HG03196 (cell line): ENCODE data around the gene CORO7.
A peak's percentile ranks its signal among the peaks of the same experiment; 100 is the strongest.
"Not testable (repeated sequence)": the region's sequence is repeated elsewhere in the genome, so short reads cannot be mapped to it uniquely, and the experiment has no call there.

Source experiments
- ATAC-seq: cut with Tn5 transposase; IDR thresholded peaks from one replicate; pipeline ENCODE4 v1.9.1; 2021; ENCODE audit not compliant: unreplicated experiment

Gene CORO7

DNA sequence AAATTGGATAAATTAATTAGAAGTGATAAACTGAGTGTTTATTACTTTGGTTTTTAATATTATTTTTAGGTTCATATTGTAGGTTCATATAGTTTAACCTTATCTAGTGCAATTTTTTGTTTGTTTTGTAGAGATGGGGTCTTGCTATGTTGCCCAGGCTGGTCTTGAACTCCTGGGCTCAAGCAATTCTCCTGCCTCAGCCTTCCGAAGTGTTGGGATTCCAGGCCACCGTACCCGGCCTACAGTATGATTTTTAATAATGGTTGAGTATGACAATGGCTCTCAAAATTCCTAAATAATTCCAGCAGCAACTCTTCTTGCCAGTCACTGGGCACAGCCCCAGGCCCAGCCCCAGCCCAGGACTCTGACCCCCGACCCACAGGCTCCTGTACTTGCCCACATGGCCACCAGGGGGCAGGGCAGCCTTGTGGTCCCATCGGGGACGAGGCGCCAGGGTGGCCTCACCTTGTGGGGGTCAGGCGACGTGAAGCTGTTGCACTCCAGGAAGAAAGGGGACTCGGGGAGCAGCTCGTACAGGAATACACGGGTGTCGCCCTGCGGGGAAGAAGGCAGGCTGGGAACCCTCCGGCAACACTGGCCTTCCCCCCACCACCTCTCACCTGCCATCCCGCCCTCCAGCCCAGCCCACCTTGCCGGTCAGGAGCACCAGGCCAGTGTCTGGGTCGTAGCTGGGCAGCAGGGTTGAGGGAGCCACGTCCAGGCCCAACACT, 57.4 kb downstream of the CORO7 start:
- ATAC-seq = no peak

DNA sequence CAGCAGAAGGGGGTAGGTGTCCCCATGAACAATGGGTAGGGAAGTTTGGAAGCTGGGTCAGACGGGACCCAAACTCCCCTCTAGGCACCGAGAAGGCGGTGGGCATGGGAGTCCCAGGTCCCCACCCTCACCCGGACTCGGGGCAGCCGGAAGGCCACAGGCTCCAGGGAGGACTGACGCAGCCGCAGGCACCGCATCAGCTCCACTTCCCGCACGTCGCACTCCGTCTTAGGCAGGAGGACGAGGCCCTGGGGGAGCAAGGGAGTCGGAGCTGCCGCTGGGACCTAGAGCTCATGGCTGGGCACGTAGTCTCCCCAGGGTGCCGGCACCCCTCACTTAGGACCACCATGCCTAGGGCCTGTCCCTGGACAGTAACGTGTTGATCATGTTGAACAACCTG, 58.2 kb downstream of the CORO7 start:
- ATAC-seq = no peak

DNA sequence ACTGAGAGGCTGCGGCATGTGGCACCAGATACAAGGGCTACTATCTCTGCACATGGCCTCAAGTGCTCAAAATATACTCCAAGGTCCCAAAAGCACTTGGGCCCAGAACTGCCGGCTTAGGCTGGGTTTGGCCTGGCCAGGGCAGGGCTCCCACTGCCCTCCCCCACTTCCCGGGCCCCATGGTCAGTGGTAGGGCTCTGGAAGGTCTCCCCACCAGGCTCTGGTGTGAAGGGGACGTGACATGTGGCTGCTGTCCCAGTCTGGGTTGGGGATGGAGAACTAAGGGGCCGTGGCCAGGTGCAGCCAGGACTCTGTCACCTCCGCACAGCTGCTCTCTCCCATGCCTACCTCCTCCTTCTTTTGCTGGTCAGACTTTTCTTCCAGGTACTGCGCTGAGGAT, 59.6 kb downstream of the CORO7 start:
- ATAC-seq = no peak

DNA sequence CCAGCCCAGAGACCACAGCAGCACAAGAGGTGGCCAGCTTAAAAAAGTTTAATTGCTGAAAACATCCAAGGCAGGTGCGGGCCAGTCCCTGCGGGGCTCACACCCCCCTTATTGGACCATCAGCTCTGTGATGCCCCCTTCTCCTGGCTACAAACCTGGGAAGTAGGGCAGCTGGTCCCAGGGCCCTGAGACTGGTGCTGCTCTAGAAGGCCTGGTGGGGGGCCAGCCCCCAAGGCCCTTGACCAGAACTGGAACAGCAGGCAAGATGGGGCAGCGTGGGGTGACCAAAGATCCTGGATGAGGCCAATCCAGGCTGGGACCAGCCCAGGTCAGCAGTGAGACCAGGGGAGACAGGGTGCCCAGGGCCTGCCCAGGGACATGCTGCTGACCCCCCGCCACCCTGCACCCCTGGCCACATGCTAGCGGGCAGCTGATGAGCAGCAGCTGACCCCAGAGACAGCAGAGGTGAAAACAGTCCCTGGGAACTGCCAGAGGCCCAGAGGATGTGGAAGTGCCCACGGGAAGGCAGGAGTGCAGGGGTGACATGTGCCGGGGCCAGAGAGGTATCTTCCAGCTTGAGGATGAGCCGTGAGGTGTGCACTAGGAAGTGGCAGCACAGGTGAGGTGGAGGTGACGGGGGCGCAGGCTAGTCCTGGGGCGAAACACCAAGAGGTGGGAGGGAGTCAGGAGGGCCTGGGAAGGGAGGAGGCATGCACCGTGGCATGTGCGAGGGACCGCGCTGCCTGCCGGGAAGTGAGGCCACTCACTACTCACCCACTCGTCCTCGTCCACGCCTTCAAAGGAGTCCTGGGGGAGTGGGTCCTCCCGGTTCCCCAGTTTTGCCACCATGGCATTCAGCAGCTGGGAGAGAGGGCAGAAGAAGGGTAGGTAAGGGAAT, 61.6 kb downstream of the CORO7 start:
- ATAC-seq = no peak

DNA sequence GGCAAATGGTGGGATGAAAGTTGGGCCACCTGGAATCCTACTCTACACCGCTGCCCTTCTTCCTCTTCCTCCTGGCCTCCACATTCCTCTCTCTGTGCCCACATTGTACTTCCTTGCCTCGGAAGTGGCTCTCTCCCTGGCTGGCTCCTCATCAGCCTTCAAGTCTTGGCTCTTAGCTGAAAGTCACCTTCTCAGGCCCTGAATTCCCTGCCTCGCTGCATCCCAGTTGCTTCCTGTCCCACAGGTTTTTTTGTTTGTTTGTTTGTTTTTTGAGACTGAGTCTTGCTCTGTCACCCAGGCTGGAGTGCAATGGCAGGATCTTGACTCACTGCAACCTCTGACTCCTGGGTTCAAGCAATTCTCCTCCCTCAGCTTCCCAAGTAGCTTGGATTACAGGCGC, 62.7 kb downstream of the CORO7 start:
- no peak for ATAC-seq

DNA sequence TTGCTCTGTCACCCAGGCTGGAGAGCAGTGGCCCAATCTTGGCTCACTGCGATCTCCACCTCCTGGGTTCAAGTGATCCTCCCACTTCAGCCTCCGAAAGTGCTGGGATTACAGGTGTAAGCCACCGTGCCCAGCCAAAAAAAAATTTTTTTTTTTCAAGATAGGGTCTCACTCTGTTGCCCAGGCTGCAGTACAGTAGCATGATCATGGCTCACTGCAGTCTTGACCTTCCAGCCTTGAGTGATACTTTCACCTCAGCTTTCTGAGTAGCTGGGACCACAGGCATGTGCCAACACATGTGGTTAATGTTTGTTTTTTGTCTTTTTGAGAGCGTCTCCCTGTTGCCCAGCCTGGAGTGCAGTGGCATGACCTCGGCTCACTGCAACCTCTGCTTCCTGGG, 63.6 kb downstream of the CORO7 start:
- ATAC-seq = no peak

DNA sequence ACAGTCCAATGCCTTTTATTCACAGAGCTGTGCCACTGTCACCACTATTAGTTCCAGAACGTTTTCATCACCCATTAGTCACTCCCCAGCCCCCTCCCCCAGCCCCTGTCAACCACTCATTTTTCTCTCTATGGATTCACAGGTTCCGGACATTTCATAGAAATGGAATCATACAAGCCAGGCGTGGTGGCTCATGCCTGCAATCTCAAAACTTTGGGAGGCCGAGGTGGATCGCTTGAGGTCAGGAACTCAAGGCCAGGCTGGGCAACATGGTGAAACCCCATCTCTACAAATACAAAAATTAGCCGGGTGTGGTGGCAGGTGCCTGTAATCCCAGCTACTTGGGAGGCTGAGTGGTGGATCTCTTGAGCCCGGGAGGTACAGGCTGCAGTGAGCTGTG, 64.5 kb downstream of the CORO7 start:
- no peak for ATAC-seq

DNA sequence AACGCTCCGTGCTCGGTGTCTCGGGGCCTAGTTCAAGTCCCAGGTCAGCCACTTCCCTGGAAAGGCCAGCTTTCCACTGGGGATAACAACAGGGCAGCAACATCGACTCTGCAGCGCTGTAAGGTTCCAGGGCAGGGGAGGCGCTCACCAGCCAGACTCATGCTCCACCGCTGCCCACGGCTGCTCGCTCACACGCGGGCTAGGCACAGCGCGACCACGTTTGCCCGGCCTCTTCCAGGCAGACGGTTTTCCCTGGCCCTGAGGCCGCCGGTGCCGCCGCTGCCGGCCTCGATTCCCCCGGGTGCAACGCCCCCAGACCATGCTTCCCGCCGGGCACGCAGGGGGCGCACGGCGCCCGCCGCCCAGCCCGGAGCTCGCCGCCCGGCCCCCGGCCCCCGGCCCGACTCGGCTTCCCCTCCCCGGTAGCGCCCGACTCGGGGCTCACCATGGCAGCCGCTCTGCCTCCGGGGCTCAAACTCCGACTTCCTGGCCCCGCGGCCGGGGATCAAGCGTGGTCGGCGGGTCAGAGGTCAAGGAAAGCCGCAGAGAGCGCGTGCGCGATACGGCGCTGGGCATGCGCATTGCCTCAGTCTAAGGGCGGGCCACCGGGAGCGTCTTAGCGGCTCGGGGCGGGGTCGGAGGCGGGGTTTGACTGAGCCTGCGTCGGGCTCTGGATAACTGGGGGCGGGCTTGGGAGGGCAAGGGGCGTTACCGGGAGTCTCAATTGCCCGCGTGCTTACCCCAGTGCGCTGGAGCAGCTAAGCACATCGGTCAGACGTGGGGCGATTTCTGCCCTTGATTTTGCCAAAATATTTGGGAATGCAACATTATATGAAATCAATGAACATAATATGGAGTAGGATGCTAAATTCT, 65.4 kb downstream of the CORO7 start, which contains the start of gene PAM16:
Gene PAM16 (minus strand): TSS at position 535 of the 873 bp plus-strand sequence. CDS start 87 bp downstream, at position 448.
- peak; percentile 85 for ATAC-seq

DNA sequence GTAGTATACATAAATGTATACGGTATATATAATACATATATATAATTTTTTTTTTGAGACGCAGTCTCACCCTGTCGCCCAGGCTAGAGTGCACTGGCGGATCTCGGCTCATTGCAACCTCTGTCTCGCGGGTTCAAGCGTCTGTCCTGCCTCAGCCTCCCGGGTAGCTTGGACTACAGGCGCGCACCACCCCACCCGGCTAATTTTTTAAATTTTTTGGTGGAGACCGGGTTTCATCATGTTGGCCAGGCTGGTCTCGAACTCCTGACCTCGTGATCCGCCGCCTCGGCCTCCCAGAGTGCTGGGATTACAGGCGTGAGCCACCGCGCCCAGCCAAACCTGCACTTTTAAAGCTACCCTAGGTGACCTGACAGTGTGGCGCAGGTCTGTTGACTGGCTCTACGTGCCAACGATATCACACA, 66.0 kb downstream of the CORO7 start:
- ATAC-seq = no peak

DNA sequence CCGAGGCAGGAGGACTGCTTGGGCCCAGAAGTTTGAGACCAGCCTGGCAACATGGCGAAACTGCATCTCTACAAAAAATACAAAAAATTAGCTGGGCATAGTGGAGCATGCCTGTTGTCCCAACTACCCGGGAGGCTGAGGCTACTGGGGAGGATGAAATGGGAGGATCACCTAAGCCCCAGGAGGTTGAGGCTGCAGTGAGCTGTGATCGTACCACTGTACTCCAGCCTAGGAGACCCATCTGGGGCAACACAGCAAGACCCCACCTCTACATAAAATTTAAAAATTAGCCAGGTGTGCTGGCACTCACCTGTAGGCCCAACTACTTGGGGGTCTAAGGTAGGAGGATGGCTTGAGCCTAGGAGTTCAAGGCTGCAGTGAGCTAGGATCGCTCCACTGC, 67.1 kb downstream of the CORO7 start:
- ATAC-seq = no peak

DNA sequence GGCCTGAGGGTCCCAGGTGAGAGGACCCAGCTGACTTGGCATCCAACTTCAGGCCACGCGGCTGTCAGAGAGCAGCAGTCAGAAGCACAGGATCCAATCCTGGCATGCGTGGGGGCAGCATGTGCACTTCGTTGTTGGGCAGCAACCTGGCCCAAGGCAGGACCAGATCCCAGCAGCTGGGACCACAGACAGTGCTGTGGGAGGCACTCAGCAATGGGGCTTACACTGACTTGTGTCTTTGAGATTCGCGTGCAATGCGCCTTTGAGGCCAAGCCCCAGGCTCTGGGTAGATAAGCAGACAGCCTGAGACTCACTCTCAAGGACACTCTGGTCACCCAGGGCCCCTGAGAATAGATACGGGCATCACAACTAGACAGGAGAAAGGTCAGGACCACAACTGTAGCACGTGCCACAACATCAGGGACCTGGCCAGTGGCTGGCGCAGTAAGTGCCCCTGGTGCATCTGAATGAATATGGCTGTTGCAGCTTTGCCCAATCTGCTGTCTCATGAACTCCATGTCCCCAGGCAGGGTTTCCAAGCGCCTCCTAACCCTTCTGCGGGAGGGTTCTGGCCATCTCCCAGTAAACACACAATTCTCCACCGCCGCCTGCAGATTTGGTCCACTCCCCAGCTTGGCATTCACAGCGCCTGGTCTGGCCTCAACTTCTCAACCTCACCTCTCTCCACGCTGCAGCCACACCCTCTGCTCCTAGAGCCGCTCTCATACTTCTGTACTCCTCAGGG, 68.5 kb downstream of the CORO7 start:
- no peak for ATAC-seq

DNA sequence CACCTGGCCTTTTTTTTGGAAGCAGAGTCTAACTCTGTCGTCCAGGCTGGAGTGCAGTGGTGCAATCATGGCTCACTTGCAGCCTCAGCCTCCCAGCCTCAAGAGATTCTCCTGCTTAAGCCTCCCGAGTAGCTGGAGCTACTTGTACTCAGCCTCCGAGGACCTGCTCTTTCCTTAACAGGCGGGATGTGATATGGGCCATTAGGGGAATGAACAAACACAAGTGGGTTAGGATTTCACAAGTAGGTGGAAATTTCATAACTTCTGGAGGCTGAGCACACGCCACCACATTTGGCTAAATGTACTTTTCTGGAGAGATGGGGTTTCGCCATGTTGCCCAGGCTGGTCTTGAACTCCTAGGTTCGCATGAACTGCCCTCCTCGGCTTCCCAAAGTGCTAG, 69.4 kb downstream of the CORO7 start:
- no peak for ATAC-seq

DNA sequence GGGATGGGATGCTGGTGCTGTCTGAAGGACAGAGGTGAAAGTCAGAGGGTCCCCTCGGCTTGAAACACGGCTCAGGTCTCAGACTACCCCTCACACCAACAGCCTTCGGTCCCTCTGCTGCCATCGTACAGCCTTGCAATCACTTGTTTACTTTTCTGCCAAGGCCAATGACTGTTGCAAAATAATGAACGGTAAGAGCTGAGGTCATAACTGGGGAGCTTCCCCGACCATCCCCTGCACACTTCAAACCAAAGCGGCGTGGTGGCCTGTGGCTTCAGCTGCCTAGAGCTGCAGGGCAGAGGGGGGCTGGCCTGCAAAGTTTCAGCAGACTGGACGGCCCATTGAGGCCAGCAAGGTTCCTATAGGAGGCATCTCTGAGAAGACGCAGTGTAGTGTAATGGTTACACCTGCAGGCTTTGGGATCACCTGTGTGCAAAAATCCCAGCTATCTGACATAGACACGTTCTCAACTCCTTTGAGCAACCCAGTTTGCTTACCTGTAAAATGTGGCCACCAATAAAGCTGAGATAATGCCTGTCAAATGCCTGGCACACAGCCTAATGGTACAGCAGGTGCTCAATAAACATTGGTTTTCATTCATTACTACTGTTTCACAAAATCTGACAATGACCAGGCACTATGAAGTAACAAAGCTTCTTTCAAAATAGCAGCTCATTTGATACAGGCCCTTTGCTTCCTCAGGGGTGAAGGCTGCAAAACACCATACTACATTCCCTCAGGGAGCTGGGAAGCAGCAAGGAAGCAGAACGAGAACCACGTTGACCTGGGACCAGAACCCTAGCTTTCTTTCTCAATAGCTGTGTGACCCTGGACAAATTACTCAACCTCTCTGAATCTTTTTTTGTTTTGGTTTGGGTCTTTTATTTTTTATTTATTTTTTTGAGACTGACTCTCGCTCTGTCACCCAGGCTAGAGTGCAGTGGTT, 70.3 kb downstream of the CORO7 start:
- ATAC-seq = no peak

DNA sequence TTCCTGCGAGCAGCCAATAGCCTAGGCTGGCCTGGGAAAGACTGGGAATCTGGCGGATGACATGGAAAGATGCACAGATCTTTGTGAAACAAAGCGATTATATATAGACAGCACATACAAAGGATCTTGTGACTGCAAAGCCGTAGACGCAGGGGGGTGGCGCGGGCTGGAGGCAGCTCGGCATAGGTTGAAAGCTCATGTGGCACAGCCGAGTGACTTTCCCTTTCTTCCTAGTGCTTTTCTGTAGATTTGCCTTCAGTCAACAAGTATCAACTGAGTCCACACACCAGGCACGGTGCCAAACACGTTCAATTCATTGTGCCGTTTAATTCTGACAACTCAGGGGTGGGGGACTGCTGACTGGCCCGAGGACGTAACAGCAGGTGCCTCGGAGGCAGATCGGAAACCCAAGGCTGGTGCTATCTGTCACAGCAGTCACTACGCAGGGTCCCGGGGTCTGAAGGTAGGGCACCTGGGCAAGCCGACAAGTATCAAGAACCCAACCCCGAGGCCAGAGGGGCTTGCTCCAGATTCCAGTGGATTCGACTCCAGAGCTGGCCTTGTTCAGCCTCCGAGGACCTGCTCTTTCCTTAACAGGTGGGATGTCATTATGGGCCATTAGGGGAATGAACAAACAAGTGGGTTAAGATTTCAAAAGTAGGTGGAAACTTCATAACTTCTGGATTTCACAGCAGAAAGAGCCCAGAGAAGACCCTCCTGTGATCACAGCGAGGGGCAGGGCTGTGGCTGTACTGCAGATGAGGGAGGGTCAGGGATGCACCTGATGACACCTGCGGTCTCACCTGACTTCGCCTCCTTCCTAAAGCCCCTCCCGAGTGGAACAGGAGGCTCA, 71.2 kb downstream of the CORO7 start:
- no peak for ATAC-seq

DNA sequence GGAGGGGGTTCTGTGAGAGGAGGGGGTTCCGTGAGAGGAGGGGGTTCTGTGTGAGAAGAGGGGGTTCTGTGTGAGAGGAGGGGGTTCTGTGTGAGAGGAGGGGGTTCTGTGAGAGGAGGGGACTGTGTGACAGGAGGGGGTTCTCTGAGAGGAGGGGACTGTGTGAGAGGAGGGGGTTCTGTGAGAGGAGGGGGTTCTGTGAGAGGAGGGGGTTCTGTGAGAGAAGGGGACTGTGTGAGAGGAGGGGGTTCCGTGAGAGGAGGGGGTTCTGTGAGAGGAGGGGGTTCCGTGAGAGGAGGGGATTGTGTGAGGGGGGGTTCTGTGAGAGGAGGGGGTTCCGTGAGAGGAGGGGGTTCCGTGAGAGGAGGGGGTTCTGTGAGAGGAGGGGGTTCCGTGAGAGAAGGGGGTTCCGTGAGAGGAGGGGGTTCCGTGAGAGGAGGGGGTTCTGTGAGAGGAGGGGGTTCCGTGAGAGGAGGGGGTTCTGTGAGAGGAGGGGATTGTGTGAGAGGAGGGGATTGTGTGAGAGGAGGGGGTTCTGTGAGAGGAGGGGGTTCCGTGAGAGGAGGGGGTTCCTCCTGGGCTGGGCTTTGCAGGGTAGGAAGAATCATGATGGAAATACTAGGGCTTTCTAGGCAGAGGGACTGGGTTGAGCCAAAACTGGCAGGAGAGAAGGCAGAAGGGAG, 72.0 kb downstream of the CORO7 start:
- not testable (repeated sequence) for ATAC-seq

DNA sequence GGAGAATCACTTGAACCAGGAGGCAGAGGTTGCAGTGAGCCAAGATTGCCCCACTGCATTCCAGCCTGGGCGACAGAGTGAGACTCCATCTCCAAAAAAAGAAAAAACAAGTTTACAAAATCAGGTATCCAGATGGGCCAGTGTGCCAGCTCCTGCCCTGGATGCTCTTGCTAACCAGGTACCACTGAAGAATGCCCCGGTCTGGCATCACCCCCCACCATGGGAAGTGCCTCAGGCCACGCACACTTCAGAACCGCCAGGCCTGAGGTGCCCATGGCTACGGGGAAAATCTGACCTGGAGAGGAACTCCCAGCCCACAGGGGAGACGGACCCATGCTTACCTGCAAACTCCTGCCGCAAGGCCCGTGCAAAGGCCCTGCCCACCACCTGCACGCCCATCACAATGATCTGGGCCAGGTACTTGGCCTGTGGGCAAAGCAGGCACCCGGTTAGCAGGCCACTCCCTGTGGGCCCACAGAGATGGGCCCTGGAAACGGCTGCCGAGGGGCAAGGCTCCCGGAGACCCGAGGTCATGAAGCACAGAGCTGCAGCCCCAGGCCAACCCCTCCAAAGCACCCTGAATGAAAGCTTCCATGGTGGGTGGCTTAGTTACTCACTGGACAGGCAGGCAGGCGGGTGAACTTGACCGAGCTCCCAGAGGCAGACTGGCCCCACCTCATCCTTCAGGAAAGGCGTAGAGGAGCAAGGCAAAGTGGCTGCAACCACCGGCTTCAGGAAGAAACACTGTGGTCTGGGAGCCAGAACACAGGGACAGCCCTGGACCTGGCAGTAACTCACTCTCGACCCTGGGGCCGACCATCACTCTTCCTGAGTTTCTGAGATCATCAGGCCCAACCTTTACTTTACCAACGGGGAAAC, 73.3 kb downstream of the CORO7 start:
- no peak for ATAC-seq

DNA sequence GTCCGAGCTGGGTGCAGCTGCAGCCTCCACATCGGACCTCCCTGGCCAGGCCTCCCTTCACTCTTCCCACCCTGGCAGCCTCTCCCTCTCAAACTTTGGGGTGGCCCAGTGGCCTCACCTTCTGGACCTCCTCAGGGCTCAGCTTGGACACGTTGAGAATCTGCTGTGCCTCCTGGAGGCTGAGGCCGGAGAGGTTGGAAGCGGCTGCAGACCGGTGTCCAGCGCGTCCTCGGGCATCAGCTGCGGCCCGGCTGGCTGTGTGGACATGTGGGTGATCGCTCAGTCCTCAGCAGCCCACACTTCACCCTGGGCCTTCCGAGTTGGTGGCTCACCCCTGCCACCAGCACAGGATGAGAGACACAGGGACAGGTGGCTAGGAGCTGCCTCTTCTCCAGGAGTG, 75.1 kb downstream of the CORO7 start:
- no peak for ATAC-seq
